Suppressor macrophage (primary cell): ENCODE results near the gene IMMP2L.
"Not testable (repeated sequence)": the region's sequence is repeated elsewhere in the genome, so short reads cannot be mapped to it uniquely, and the experiment has no call there.

Experiments used
- DNase-seq, 4 experiments: peaks; one replicate each; pipeline ENCODE4 v3.0.0-alpha.2; 2020 to 2022

Gene IMMP2L

GRCh38 chr7:111094419-111094818 is 467.9 kb downstream of the IMMP2L start:
- no peak for DNase-seq

GRCh38 chr7:111093496-111093895 is 468.8 kb downstream of the IMMP2L start:
- no peak for DNase-seq

- DNase-seq, result no peak
These were observed 469.7 kb downstream of the IMMP2L start for GRCh38 chr7:111092406-111093236.

- DNase-seq, result no peak
These were observed 470.5 kb downstream of the IMMP2L start for GRCh38 chr7:111091593-111092358.

GRCh38 chr7:111090846-111091245 is 471.4 kb downstream of the IMMP2L start, which contains the start of gene LRRN3:
Gene LRRN3 (plus strand): TSS chr7:111091127. CDS start chr7:111122773, 31,646 bp downstream.
- DNase-seq, result no peak

- peak in 3 of 4 experiments; percentile 42 to 73 (median 61) for DNase-seq
These were observed 472.4 kb downstream of the IMMP2L start for GRCh38 chr7:111089822-111090426.

GRCh38 chr7:111088328-111088727 is 474.0 kb downstream of the IMMP2L start:
- DNase-seq, result no peak

- DNase-seq, result peak; percentile 8 to 45 (median 10)
These were observed 475.8 kb downstream of the IMMP2L start for GRCh38 chr7:111086532-111086931.

- DNase-seq, result no peak
These were observed 476.9 kb downstream of the IMMP2L start for GRCh38 chr7:111085356-111085755.

- peak; percentile 72 to 88 (median 80) for DNase-seq
These were observed 478.9 kb downstream of the IMMP2L start for GRCh38 chr7:111083413-111083812.

- DNase-seq, result no peak
These were observed 479.9 kb downstream of the IMMP2L start for GRCh38 chr7:111082351-111082750.

- DNase-seq, result no peak
These were observed 480.6 kb downstream of the IMMP2L start for GRCh38 chr7:111081546-111082267.

- no peak for DNase-seq
These were observed 481.7 kb downstream of the IMMP2L start for GRCh38 chr7:111080495-111081105.

- no peak for DNase-seq
These were observed 485.3 kb downstream of the IMMP2L start for GRCh38 chr7:111077001-111077400.

- DNase-seq, result no peak
These were observed 486.1 kb downstream of the IMMP2L start for GRCh38 chr7:111076205-111076604.

- no peak for DNase-seq
These were observed 486.8 kb downstream of the IMMP2L start for GRCh38 chr7:111075498-111075897.

GRCh38 chr7:111074748-111075146 is 487.5 kb downstream of the IMMP2L start:
- no peak for DNase-seq

GRCh38 chr7:111074071-111074747 is 488.1 kb downstream of the IMMP2L start:
- DNase-seq, result peak in 2 of 4 experiments; percentile 49 to 51

GRCh38 chr7:111072658-111073057 is 489.6 kb downstream of the IMMP2L start:
- DNase-seq, result not testable (repeated sequence)

GRCh38 chr7:111071556-111071955 is 490.7 kb downstream of the IMMP2L start:
- DNase-seq, result no peak

GRCh38 chr7:111068618-111069017 is 493.7 kb downstream of the IMMP2L start:
- no peak for DNase-seq
